Stimulated activated CD4-positive, alpha-beta T cell treated with anti-CD3 and anti-CD28 coated beads, Interleukin-12 subunit alpha, Interleukin-12 subunit beta, amount 100 ng/mL, for 48 hours (primary cell): ENCODE results near the gene CAPN5.
"Not testable (repeated sequence)": the region's sequence is repeated elsewhere in the genome, so short reads cannot be mapped to it uniquely, and the experiment has no call there.

Experiments
- DNase-seq, 3 donors: peaks; one replicate each; pipeline ENCODE4 v3.0.0-alpha.2; 2020; ENCODE audit warnings: low read depth in 2 of 3, low spot score in 1 of 3

The CAPN5 gene

GRCh38 chr11:77042111-77042726 is 24.6 kb upstream of the CAPN5 start:
- DNase-seq, result no peak

- no peak for DNase-seq
Observed at GRCh38 chr11:77044356-77044755, 22.4 kb upstream of the CAPN5 start.

DNA sequence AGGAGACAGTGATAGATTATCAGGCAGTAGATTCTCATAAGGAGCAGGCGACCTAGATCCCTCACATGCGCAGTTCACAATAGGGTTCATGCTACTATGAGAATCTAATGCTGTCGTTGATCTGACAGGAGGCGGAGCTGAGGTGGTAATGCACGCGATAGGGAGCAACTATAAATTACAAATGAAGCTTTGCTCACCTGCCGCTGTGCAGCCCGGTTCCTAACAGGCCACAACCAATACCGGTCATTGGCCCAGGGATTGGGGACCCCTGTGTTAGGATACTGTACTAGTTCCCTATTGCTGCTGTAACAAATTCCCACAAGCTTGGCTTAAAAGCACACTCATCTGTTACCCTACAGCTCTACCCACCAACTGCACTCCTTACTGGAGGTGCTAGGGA is 21.9 kb upstream of the CAPN5 start:
- no peak for DNase-seq

DNA sequence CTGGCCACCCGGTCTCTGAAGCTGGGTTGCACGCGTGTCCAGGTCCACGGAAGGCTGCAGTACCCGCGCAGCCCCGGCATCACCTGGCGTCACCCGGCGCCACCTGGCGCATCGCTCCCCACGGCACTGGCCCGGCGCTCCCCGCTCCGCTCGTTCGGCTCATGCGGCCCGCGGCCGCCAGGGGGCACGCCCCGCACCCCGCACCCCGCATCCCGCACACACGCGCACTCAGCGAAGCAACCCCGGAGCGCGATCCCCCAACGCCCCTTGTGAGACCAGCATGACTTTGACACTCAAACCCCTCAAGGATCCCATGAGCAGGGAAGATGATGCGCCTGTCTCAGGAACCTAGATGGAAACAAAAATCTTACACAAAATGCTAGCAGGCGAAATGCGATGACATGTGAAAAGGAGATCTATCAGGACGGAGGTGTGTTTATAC is 20.7 kb upstream of the CAPN5 start:
- peak in 2 of 3 donors; percentile 47 to 56 for DNase-seq

- peak; percentile 47 to 79 (median 49) for DNase-seq
Observed at GRCh38 chr11:77047007-77047927, 19.5 kb upstream of the CAPN5 start.

DNA sequence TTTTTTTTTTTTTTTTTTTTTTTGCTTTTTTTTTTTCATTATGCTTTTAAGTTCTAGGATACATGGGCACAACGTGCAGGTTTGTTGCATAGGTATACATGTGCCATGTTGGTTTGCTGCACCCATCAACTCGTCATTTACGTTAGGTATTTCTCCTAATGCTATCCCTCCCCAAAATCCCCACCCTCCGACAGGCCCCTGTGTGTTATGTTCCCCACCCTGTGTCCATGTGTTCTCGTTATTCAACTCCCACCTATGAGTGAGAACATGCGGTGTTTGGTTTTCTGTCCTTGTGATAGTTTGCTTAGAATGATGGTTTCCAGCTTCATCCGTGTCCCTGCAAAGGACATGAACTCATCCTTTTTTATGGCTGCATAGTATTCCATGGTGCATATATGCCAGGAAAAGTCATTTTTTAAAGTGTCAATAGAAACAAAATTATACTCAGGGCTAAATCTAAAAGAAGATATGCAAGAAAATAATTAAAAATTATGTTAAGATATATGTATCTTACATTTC is 18.8 kb upstream of the CAPN5 start:
- DNase-seq, result not testable (repeated sequence)

DNA sequence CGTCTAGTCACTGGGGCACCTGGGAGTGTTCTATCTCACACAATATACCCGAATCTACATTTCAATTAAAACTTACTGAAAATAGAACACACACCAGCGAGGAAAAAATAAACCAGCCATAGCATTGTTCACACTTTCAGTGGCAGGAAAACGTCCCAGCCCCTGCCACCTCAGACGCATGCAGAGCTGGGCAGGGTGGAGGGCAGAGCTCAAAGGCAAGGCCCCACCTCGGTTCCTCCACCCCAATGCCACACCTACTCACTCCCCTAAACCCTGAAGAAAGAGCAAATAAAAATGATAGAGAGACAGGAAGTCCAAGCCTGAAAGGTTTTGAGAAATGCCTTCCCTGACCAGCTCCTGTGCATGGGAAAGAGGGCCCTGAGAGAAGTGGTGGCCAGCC is 17.7 kb upstream of the CAPN5 start:
- no peak for DNase-seq

- DNase-seq, result no peak
Observed at GRCh38 chr11:77051511-77051910, 15.3 kb upstream of the CAPN5 start.

- no peak for DNase-seq
Observed at GRCh38 chr11:77052518-77052917, 14.3 kb upstream of the CAPN5 start.

DNA sequence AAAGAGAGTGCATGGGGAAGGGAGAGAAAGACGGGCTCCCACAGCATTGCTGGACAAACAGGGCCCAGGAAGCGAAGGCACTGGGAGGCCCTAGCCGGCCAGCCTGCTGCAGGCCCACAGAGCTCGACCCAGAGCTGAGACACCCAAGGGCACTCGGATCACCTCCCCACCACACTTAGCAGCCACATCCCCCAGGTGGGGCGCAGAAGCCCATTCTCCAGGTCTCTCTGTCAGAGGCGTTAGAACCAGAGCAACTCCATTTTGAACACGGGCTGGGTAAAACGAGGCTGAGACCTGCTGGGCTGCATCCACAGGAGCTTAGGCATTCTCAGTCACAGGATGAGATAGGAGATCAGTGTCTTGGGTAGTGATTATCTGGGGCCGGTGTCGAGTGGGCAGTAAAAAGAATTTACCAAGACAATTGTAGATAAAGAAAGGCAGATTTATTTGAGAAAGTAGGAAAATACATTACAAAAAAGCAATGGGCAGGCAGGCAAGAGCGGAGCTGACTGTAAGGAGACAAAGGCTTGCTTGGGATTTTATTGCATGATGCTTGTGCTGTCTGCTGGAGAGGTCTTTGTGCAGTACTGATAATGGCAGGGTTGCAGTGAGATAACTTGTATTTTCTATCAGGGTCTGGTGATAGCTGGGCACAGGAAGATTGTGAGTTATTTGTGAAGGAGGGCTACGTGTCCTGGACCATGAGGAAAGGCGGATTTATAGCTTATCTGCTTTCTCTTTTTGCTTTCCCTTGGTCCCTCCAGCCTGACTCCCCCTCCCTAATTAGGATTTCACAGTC is 13.4 kb upstream of the CAPN5 start:
- no peak for DNase-seq

- DNase-seq, result no peak
Observed at GRCh38 chr11:77054084-77054483, 12.7 kb upstream of the CAPN5 start.

DNA sequence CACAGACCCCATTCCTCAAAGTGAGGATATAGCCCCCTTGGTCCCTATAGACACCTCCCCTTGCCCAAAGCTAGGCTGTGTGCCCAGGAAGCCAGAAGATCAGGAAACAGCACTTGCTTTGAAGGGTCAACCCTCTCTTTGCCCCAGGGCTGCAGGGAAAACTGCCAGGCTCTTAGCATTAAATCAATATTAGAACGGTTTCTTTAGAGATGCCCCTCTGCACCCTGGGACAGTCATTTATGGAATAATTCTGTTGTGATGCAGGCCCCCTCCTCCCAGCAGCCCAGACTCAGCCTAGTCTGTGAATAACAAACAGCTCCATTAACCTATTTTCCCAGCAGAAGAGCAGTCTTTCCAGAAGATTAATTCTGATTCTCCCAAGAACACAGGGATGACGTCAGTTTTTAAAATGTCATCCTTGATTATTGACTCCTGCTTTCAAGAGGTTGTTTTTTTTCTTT is 11.6 kb upstream of the CAPN5 start:
- no peak for DNase-seq

- no peak for DNase-seq
Observed at GRCh38 chr11:77055913-77056312, 10.9 kb upstream of the CAPN5 start.

DNA sequence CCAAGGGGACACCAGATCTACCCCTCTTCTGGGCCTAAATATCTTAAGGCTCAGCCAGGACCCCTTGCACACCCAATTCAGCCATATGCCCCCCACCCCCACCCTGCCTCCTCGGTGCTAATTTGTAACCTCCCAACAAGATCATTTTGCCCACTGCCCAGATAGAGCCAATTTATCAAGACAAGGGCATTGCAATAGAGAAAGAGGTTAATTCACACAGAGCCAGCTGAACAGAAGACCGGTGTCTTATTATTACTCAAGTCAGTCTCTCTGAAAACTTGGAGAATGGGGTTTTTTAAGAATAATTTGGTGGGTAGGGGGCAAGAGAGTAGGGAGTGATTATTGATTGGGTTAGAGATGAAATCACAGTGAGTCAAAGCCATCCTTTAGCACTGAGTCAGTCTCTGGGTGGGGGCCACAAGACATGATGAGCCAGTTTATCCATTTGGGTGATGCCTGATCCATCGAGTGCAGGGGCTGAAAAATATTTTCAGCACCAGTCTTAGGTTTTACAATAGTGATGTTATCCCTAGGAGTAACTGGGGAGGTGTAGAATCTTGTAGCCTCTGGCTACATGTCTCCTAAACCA is 9.9 kb upstream of the CAPN5 start:
- no peak for DNase-seq

DNA sequence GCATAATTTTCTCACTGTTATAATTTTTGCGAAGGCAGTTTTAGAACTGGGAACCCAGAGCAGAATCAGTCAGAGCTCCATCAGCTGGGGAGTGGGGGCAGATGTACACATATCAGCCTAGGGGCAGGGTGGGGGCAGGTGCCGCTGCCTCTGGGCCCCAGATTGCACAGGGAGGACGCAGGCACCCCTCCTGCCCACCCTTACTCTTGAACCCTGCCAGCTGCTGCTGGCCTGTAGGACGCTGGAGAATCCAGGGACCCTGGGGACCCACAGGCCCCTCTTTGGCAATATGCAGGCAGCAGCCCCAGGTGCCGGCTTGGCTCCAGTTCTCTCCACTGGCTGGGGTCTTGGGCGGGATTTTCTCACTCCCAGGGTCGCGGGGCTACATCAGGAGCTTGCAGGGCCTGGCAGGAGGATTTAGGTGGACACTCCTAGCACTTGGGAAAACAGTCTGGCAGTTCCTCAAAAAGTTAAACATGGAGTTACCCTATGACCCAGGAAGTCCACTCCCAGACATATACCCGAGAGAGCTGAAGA is 8.8 kb upstream of the CAPN5 start:
- no peak for DNase-seq

DNA sequence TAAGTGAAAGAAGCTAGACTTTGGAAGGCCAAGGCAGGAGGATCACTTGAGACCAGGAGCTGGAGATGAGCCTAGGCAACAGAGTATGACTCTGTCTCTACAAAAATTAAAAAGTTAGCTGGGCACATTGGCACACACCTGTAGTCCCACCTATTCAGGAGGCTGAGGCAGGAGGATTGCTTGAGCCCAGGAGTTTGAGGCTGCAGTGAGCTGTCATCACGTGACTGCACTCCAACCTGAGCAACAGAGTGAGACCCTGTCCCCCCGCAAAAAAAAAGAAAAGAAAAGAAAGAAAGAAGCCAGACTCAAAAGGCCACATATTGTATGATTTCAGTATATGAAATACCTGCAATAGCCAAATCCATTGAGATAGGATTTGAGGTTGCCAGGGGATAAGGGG is 7.9 kb upstream of the CAPN5 start:
- DNase-seq, result no peak

GRCh38 chr11:77059806-77060205 is 7.0 kb upstream of the CAPN5 start:
- DNase-seq, result no peak

GRCh38 chr11:77060234-77060633 is 6.5 kb upstream of the CAPN5 start:
- no peak for DNase-seq

GRCh38 chr11:77061258-77061657 is 5.5 kb upstream of the CAPN5 start:
- DNase-seq, result not testable (repeated sequence)

DNA sequence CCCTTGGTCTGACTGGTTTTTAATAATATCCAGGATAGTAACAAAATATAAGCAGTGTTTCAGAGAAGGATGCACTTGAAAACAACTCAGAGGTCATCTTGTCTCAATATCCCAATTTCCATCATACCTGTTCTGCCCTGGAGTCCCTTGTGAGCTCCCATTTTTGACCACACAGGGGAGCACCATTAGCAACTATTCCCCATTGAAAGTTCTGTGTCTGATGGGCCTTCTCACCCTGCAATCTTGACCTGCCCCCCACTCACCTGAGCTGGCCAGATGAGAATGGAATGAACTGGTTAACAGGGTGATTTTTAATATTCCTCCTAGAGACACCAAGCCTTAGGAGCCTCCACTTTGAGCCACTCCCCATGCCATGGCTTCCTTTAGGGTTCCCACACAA is 3.8 kb upstream of the CAPN5 start:
- no peak for DNase-seq

DNA sequence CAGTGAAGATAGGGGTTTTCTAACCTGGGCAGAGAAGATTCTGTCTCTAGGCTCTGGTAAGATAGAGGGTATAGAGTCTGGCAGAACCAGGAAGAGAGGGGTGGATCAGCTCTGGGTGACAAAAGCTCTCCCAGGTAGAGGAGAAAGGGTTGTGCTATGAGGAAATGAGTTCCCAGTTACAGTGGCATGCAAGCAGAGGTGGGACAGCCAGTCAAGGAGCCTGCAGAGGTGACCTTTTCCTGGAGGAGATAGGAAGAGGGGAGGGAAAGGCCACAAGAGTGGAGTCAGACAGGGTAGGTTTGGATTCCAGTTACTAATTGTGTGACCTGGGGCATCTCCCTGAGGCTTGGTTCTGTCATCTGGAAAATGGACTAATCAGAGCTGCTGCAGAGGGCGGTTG is 3.4 kb upstream of the CAPN5 start:
- DNase-seq, result no peak
